ENCODE data around the gene AEBP2.
A peak's percentile ranks its signal among the peaks of the same experiment; 100 is the strongest.
"Not testable (repeated sequence)": the region's sequence is repeated elsewhere in the genome, so short reads cannot be mapped to it uniquely, and the experiment has no call there.

The AEBP2 gene

DNA sequence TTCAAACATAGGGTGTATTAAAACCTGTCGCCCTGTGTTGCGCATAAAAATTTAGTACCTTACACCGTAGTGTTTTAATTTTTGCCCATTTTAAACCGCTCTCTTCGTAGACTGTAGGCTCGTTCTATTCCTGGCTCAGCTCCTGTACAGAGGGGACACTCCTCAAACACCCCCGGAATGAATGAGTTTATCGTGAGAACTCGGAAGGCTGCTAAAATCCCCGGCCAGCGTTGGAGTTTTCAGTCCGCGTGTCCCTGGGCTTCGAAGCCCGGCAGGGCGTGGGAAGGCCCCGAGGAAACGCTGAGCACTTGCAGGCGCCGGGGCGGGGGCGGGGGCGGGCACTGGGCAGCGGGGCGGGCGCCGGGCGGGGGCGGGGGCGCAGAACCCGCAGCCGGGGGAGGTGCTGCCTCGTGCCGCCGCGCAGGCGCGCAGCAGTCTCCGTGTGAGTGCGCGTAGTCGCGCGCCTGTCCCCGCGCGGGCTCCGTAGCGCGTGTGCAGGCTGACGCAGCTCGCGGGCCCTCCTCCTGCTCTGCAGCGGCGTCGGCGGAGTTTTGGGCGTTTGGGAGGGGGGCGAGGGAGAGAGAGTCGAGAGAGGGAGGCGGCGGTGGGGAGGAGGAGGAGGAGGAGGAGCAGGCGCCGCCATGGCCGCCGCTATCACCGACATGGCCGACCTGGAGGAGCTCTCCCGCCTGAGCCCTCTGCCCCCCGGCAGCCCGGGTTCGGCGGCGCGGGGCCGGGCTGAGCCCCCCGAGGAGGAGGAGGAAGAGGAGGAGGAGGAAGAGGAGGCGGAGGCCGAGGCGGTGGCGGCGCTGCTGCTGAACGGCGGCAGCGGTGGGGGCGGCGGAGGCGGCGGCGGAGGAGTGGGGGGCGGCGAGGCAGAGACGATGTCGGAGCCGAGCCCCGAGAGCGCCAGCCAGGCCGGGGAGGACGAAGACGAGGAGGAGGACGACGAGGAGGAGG lies at the start of gene AEBP2:
TSS of gene AEBP2 (plus strand) at position 434 of the 960 bp plus-strand sequence. CDS start at position 642, 208 bp downstream.
- peak; percentile 87 for DNase-seq

DNA sequence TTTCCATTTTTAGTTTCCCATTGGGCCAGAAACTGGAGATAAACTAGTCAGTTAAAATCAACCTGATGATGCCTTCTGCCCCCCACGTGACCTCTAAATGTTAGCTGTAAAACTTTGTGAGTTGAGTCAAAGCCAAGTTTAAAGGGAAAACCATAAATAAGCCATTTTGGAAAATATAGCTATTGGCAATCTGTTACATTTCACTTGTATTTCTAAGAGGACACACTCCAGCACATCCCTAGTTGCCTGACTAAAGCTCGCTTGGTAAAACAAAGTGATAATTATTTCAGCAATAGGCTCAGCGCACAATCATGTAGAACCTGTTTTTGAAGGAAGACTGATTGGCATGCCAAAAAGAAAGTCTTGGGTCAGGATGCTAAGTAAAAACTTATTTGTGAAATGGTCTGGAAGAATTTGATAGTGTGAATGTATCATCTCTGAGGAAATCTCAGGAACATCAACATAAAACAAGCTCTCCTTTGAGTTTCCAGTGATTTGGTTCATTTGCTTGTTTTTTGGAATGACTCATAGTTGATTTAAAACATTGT lies 49.2 kb upstream of the AEBP2 start:
- no peak for DNase-seq

DNA sequence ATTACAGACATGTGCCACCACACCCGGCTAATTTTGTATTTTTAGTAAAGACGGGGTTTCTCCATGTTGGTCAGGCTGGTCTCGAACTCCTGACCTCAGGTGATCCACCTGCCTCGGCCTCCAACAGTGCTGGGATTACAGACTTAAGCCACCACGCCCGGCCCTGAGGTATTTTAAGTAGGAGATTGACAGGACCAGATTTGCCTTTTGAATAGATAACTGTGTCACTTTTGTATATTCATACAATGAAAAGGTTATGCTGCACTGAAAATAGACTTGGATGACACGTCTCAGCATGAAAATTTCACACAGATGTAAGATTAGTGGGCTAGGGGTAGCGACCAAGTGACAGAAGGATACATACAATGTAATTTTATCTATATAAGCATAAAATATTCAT lies 46.6 kb upstream of the AEBP2 start:
- DNase-seq = not testable (repeated sequence)

DNA sequence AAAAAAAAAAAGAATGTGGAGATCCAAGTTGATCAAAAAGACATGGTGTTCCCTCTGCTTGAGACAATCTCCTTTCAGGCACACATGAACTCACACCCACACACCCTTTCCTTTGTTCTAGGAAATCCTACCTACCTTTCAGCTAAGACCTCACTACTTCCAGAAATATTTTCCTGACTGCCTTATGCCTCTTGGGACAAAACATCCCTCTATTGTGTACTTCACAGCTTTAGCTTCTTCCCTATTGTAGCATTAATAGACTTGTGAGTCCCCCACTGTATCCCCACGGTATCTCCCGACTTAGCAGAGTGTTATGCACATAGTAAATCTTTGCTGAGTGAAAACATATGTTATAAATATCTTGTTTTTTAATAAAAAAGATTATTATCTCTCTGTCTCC lies 44.9 kb upstream of the AEBP2 start:
- DNase-seq = no peak

- DNase-seq = no peak
These were observed 41.8 kb upstream of the AEBP2 start for GRCh38 chr12:19397534-19397933.

- DNase-seq = no peak
These were observed 40.6 kb upstream of the AEBP2 start for GRCh38 chr12:19398376-19399363.

DNA sequence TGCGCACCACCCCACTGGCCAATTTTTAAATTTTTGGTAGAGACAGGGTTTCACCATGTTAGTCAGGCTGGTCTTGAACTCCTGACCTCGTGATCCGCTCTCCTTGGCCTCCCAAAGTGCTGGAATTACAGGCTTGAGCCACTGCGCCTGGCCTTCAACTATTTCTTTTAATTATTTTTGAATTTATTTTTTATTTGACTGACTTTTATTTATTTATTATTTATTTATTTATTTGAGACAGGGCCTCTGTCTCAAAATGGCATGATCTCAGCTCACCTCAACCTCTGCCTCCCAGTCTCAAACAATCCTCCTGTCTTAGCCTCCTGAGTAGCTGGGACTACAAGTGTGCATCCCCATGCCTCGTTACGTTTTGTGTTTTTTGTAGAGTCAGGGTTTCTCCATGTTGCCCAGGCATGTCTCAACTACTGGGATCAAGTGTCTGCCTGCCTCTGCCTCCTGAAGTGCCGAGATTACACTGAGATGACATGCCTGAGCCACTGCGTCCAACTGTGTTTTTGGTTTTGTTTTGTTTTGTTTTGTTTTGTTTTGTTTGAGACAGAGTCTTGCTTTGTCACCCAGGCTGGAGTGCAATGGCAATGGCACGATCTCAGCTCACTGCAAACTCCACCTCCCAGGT lies 38.5 kb upstream of the AEBP2 start:
- DNase-seq = not testable (repeated sequence)

- no peak for DNase-seq
These were observed 37.1 kb upstream of the AEBP2 start for GRCh38 chr12:19402211-19402610.

DNA sequence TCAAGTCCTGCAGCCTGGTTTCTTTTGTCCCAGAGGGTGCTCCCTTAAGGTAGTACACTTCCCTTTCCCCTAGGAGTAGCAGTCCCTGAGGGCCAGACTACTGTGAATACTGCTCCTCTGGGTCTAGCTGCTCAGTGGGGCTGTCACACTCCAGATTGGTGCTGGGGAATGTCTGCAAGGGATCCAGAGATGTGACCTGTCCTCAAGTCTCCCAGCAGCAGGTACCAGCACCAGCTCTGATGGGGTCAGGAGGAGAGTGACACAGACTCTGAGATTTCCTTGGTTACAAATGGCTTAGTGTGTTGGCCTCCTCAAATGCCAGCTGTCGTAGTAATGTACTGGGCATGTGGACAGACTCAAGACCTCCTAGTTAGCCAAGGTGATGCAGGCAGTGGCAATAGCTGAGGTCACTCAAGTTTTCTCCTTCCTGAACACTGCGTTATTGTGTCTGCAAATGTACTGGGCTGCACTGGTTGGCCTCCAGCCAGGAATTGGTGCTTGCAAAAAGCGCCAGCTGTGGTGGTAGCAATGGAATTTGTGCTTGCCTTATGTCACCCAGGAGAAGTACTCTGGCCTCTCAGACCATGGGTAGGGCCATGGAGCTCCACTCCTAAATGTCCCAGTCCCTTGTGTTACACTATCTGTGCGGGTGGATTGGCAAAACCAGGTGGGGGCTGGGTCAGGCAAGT lies 36.4 kb upstream of the AEBP2 start:
- DNase-seq = no peak

DNA sequence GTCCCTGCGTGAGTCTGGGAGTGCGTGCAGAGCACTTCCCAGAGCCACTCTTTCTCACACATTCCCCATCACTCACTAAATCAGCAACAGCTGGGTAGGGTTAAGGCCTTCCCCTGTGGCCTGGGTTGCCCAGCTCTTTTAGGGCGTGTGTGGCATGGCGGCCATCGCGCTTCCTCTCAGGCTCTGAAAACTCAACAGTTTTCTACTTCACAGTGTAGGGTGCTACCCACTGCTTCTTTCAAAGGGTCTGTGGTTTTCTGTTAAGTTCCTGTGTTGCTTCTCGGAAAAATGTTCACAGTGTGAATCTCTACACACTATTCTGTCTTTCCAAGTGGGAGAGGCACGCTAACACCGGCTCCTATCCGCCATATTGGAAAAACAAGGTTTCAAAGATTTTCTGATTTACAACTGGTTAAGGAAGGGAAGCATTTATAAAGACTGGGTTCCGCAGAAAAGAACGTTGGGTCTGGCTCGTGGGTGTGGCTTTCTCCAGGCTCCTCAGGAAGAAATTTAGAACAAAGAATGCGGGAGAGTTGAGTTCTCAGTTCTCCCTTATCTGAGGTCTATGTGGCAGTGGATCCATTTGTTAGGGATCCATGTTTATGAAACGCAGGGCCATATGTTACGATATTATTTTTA lies 34.9 kb upstream of the AEBP2 start:
- peak; percentile 10 for DNase-seq

DNA sequence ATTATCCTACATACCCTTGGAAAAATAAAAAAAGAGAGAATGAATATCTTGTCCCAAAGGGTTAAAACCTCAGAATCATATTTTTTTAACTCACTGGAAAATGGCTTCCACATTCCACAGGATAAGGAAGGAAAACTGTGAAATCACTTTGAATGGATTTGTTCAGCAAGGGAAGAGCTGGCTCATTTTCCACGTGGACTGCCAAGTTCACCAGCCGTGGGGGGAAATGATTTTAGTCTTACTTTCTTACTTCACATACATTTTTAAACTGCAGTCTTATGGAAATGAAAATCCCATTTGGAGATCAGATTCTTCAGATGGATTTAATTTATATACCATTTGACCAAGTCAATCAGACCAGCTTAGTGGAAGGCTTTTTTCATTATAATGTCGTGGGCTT lies 29.9 kb upstream of the AEBP2 start:
- no peak for DNase-seq

GRCh38 chr12:19410211-19410610 lies 29.1 kb upstream of the AEBP2 start:
- no peak for DNase-seq

DNA sequence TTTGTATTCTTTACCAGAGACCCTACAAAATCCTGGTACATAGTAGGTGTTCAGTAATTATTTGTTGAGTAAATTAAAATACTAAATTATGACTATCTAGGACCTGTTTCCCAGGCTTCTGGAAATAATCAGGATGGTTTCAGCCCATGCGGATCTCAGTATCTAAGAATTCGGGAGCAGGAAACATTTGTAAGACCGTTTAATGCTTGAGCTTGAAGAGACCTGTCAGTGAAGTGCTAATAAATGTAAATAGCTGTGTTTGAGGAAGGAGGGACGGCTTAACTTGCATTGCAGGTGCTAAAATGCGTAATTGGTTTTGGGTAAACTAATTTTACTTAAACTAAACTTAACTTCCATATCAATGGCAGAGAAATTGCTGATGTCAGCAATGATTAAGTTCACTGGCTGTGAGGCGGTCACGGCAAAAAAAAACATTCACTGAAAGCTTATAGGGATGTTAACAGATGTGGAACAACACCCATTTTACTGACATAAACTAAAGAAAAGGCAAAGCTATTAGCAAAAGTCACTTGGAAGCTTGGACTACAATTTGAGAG lies 28.6 kb upstream of the AEBP2 start:
- no peak for DNase-seq

- no peak for DNase-seq
These were observed 27.8 kb upstream of the AEBP2 start for GRCh38 chr12:19411234-19412204.

GRCh38 chr12:19412844-19413243 lies 26.4 kb upstream of the AEBP2 start:
- DNase-seq = no peak

GRCh38 chr12:19413582-19413981 lies 25.7 kb upstream of the AEBP2 start:
- not testable (repeated sequence) for DNase-seq

DNA sequence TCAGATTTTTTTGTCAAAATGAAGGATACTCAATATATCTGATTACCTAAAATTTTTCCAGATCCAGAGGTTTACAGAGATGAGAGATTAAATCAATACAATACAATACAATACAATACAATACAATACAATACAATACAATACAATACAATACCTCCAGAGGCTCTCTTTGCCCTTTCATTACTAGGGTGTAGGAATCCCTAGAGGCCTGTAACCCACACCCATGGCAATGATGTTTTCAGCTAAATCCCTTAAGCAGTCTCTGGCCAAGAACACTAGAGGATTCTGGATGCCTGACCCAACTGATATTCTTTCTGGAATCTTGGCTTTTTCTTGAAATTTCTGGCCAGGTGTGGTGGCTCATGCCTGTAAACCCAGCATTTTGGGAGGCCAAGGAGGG lies 23.7 kb upstream of the AEBP2 start:
- no peak for DNase-seq

DNA sequence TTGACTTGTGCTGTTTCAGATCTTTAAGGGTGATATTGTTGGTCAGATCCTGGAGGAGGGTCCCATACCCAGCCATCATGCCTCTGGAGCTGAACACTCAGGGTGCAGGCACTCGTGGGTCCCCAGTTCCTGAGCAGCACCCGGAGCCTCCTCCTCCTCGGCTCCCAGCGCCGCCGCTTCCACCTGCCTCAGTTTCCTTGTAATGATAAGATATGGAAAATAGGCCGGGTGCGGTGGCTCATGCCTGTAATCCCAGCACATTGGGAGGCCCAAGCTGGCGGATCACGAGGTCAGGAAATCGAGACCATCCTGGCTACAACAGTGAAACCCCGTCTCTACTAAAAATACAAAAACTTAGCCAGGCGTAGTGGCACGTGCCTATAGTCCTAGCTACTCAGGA lies 20.2 kb upstream of the AEBP2 start:
- no peak for DNase-seq

DNA sequence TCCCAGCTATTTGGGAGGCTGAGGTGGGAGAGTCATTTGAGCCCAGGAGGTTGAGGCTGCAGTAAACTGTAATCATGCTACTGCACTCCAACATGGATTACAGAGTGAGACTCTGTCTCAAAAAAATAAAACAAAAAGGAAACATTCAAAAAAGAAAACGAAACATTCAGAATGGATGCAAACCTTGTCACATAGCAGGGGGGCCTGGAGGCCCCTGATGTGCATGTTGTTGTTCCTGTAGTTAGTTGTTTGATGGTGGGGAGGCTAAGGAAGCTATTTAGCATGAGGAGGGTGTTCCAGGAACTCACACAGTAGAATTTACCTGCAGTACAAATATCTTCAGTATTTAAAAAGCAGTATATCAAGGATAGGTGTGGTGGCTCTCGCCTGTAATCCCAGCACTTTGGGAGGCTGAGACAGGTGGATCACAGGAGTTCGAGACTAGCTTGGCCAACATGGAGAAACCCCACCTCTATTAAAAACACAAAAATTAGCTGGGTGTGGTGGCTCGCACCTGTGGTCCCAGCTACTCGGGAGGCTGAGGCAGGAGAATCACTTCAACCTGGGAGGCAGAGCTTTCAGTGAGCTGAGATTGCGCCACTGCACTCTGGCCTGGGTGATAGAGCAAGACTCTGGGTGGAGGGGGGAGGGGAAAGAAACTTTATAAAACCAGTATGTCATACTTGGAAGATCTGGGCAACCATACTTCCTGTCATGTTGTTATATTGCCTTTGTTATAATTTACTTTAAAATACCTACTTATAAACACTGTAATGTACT lies 17.6 kb upstream of the AEBP2 start:
- DNase-seq = no peak
